ENCODE results near the gene VGLL4. TPM values are rescaled to one million over a fixed set of nuclear protein-coding genes. Genes with fewer than 3 reads are reported as not detected.

Gene VGLL4
- polyA plus RNA-seq, 1 donor from 2014 or later = 113 TPM

GRCh38 chr3:11641316-11641682 is 2.4 kb downstream of the VGLL4 start:
- Histone ChIP-seq H3K9ac (ENCODE audit: low read length) (peak overlapping the region; percentile 81), H4K20me1 (ENCODE audit: insufficient read depth) (no peaks in the 10 kb centered on the region), H3F3A (ENCODE audit: insufficient read depth, low read length, poor library complexity, severe bottlenecking) (no peaks in the 10 kb centered on the region), H2AFZ (ENCODE audit: low read depth, low read length) (no peak overlapping the region), H3K9me3 (ENCODE audit: low read length) (no peaks in the 10 kb centered on the region), H3K27me3 (ENCODE audit: insufficient read depth, low read depth, low read length) (no peaks in the 10 kb centered on the region), H3K79me2 (replicated peaks; ENCODE audit: insufficient read depth, low read length) (peaks cover 63% of the 10 kb centered on the region), H3K4me2 (ENCODE audit: low read length) (peak overlapping the region; percentile 84), H3K9me2 (ENCODE audit: insufficient read depth, low read length) (no peaks in the 10 kb centered on the region), H3K36me3 (ENCODE audit: insufficient read depth, low read length) (no peaks in the 10 kb centered on the region), H3K4me3 (ENCODE audit: low read length) (peak overlapping the region; percentile 94), H3K27ac (ENCODE audit: low read length) (peak overlapping the region; percentile 76)
- TF ChIP-seq MXI1 (conservative IDR thresholded peaks at IDR 0.05; ENCODE audit: poor library complexity, severe bottlenecking) (no peak), EP300 (conservative IDR thresholded peaks at IDR 0.05; ENCODE audit: poor library complexity, severe bottlenecking) (no peak), EZH2 (IDR thresholded peaks at IDR 0.05; ENCODE audit: borderline replicate concordance, insufficient read depth, low read length, poor library complexity, severe bottlenecking) (no peak), RAD21 (conservative IDR thresholded peaks at IDR 0.05) (no peak), SMC3 (conservative IDR thresholded peaks at IDR 0.05; ENCODE audit: poor library complexity) (no peak), TAF1 (IDR thresholded peaks at IDR 0.05; ENCODE audit: low read depth) (no peak)
- TF ChIP-seq, protein P1, sequence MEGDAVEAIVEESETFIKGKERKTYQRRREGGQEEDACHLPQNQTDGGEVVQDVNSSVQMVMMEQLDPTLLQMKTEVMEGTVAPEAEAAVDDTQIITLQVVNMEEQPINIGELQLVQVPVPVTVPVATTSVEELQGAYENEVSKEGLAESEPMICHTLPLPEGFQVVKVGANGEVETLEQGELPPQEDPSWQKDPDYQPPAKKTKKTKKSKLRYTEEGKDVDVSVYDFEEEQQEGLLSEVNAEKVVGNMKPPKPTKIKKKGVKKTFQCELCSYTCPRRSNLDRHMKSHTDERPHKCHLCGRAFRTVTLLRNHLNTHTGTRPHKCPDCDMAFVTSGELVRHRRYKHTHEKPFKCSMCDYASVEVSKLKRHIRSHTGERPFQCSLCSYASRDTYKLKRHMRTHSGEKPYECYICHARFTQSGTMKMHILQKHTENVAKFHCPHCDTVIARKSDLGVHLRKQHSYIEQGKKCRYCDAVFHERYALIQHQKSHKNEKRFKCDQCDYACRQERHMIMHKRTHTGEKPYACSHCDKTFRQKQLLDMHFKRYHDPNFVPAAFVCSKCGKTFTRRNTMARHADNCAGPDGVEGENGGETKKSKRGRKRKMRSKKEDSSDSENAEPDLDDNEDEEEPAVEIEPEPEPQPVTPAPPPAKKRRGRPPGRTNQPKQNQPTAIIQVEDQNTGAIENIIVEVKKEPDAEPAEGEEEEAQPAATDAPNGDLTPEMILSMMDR (IDR thresholded peaks at IDR 0.05; ENCODE audit: poor library complexity, severe bottlenecking) = no peak

DNA sequence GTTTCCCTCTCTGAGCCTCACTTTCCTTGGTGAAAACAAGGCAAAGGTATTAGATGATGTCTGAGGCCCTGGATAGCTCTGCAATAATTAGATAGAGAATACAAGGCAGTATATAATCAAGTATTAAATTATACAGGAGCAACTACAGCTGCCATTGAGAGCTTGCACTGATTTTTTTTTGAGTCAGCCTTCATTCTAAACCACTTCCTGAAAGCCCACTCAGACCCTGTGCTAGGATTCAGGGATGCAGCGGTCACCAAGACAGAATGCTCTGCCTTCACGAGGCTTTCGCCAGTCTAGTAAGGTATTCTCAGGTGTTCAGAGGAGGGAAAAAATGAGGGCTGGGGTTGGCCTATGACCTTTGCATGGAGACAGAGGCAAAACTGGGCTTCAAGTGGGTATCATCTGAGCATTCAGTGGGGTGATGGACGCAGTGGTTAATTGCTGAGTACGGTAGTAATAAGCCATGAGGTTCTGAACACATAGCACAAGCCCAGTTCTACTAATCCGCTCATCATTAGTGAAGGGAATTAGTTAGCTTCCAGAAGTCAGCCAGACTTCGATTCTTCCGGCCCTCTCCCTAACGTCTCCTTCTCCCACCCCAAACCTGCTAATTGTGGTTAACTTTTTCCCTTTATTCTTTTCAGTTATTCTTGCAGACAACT is 3.6 kb downstream of the VGLL4 start:
- Histone ChIP-seq H3K36me3 (ENCODE audit: insufficient read depth, low read length) (no peaks in the 10 kb centered on the region), H3K4me2 (ENCODE audit: low read length) (no peak overlapping the region), H3K27ac (ENCODE audit: low read length) (no peak overlapping the region), H4K20me1 (ENCODE audit: insufficient read depth) (no peaks in the 10 kb centered on the region), H3K79me2 (replicated peaks; ENCODE audit: insufficient read depth, low read length) (peaks cover 75% of the 10 kb centered on the region), H3K9ac (ENCODE audit: low read length) (no peak overlapping the region), H3K27me3 (ENCODE audit: insufficient read depth, low read depth, low read length) (no peaks in the 10 kb centered on the region), H3K4me3 (ENCODE audit: low read length) (peak overlapping the region; percentile 94), H3F3A (ENCODE audit: insufficient read depth, low read length, poor library complexity, severe bottlenecking) (no peaks in the 10 kb centered on the region), H2AFZ (ENCODE audit: low read depth, low read length) (no peak overlapping the region), H3K9me3 (ENCODE audit: low read length) (no peaks in the 10 kb centered on the region), H3K9me2 (ENCODE audit: insufficient read depth, low read length) (no peaks in the 10 kb centered on the region)
- TF ChIP-seq EZH2 (IDR thresholded peaks at IDR 0.05; ENCODE audit: borderline replicate concordance, insufficient read depth, low read length, poor library complexity, severe bottlenecking) = no peak
- TF ChIP-seq RAD21 (conservative IDR thresholded peaks at IDR 0.05) = no peak
- TF ChIP-seq POLR2AphosphoS5 (IDR thresholded peaks at IDR 0.05) = no peak
- TF ChIP-seq, protein P2, sequence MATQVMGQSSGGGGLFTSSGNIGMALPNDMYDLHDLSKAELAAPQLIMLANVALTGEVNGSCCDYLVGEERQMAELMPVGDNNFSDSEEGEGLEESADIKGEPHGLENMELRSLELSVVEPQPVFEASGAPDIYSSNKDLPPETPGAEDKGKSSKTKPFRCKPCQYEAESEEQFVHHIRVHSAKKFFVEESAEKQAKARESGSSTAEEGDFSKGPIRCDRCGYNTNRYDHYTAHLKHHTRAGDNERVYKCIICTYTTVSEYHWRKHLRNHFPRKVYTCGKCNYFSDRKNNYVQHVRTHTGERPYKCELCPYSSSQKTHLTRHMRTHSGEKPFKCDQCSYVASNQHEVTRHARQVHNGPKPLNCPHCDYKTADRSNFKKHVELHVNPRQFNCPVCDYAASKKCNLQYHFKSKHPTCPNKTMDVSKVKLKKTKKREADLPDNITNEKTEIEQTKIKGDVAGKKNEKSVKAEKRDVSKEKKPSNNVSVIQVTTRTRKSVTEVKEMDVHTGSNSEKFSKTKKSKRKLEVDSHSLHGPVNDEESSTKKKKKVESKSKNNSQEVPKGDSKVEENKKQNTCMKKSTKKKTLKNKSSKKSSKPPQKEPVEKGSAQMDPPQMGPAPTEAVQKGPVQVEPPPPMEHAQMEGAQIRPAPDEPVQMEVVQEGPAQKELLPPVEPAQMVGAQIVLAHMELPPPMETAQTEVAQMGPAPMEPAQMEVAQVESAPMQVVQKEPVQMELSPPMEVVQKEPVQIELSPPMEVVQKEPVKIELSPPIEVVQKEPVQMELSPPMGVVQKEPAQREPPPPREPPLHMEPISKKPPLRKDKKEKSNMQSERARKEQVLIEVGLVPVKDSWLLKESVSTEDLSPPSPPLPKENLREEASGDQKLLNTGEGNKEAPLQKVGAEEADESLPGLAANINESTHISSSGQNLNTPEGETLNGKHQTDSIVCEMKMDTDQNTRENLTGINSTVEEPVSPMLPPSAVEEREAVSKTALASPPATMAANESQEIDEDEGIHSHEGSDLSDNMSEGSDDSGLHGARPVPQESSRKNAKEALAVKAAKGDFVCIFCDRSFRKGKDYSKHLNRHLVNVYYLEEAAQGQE (IDR thresholded peaks at IDR 0.05; ENCODE audit: borderline replicate concordance) = no peak
- TF ChIP-seq SMC3 (conservative IDR thresholded peaks at IDR 0.05; ENCODE audit: poor library complexity) = no peak
- TF ChIP-seq EP300 (conservative IDR thresholded peaks at IDR 0.05; ENCODE audit: poor library complexity, severe bottlenecking) = no peak
- no peak for TF ChIP-seq TAF1 (IDR thresholded peaks at IDR 0.05; ENCODE audit: low read depth)
- no peak for TF ChIP-seq MXI1 (conservative IDR thresholded peaks at IDR 0.05; ENCODE audit: poor library complexity, severe bottlenecking)
- TF ChIP-seq, protein P1 (IDR thresholded peaks at IDR 0.05; ENCODE audit: poor library complexity, severe bottlenecking) = no peak
